ENCODE data around the gene B4GALNT3. TPM values are rescaled to one million over a fixed set of nuclear protein-coding genes. Genes with fewer than 3 reads are reported as not detected.
A peak's percentile ranks its signal among the peaks of the same experiment; 100 is the strongest.

B4GALNT3 gene
- total and polyA plus RNA-seq, 2 of the 13 experiments (the other 11 are each of a cell fraction or from before 2014, with no cell fraction given): 3.2 to 4.4 TPM

- TF ChIP-seq FOXC1 (CRISPR knock-in tag; IDR thresholded peaks at IDR 0.05; ENCODE audit: borderline replicate concordance) (0 out of 2 replicates have a peak, but pooled peaks have one; percentile 69), KAT7 (CRISPR knock-in tag; IDR thresholded peaks at IDR 0.05; ENCODE audit: borderline replicate concordance) (0 out of 2 replicates have a peak, but pooled peaks have one; percentile 68), HDAC6 (IDR thresholded peaks at IDR 0.05; ENCODE audit: low read depth, low read length) (no peak), RXRA (CRISPR knock-in tag; IDR thresholded peaks at IDR 0.05) (peak; percentile 96), TMF1 (CRISPR knock-in tag; IDR thresholded peaks at IDR 0.05; ENCODE audit: low read depth) (0 out of 2 replicates have a peak, but pooled peaks have one; percentile 40), DZIP1 (CRISPR knock-in tag; IDR thresholded peaks at IDR 0.05) (0 out of 2 replicates have a peak, but pooled peaks have one; percentile 41), ZNF562 (CRISPR knock-in tag; IDR thresholded peaks at IDR 0.05; ENCODE audit: borderline replicate concordance) (no peak), ZNF724P (CRISPR knock-in tag; IDR thresholded peaks at IDR 0.05; ENCODE audit: borderline replicate concordance) (peak; percentile 90; the same call in 1 of the 2 replicates), AHR (CRISPR knock-in tag; IDR thresholded peaks at IDR 0.05) (no peak), POLR2AphosphoS2 (IDR thresholded peaks at IDR 0.05; ENCODE audit: low read depth, low read length) (no peak), ATF7 (IDR thresholded peaks at IDR 0.05) (no peak), ATF7 (CRISPR knock-in tag; IDR thresholded peaks at IDR 0.05) (peak; percentile 63; the same call in 1 of the 2 replicates), PAX8 (CRISPR knock-in tag; IDR thresholded peaks at IDR 0.05; ENCODE audit: borderline replicate concordance) (no peak; the same call in 1 of the 2 replicates), ZNF296 (CRISPR knock-in tag; conservative IDR thresholded peaks at IDR 0.05) (no peak), GTF2F1 (IDR thresholded peaks at IDR 0.05; ENCODE audit: low read length) (no peak), ELK4 (CRISPR knock-in tag; IDR thresholded peaks at IDR 0.05; ENCODE audit: borderline replicate concordance) (0 out of 2 replicates have a peak, but pooled peaks have one; percentile 42), ZBTB7A (CRISPR knock-in tag; IDR thresholded peaks at IDR 0.05) (0 out of 2 replicates have a peak, but pooled peaks have one; percentile 76), CSRNP1 (CRISPR knock-in tag; IDR thresholded peaks at IDR 0.05) (peak; percentile 97), FIP1L1 (IDR thresholded peaks at IDR 0.05; ENCODE audit: borderline replicate concordance, insufficient read depth, low read depth, low read length) (no peak), GMEB1 (CRISPR knock-in tag; IDR thresholded peaks at IDR 0.05; ENCODE audit: borderline replicate concordance) (peak; percentile 58)
- TF ChIP-seq, protein P1, sequence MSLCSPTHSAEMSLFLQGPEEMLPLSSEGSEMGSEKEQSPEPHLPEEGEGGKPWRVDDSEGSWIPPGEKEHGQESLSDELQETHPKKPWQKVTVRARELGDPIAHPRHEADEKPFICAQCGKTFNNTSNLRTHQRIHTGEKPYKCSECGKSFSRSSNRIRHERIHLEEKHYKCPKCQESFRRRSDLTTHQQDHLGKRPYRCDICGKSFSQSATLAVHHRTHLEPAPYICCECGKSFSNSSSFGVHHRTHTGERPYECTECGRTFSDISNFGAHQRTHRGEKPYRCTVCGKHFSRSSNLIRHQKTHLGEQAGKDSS (CRISPR knock-in tag; IDR thresholded peaks at IDR 0.05; ENCODE audit: borderline replicate concordance, low read depth): peak; percentile 84; the same call in 1 of the 2 replicates
Measured at GRCh38 chr12:575948-576614, 116.3 kb downstream of the B4GALNT3 start (continued).
